GM10266 (cell line): ENCODE data around the gene ZNF506.
"Not testable (repeated sequence)": the region's sequence is repeated elsewhere in the genome, so short reads cannot be mapped to it uniquely, and the experiment has no call there.

Experiments
- DNase-seq: peaks from one replicate; pipeline ENCODE4 v3.0.0; 2012; ENCODE audit errors: extremely low spot score
- TF ChIP-seq, protein P1 (sequence below): IDR thresholded peaks from 2 replicates; pipeline ENCODE4 v1.5.1; 2012; ENCODE audit warnings: mild to moderate bottlenecking, low read depth; ENCODE audit not compliant: control insufficient read depth, insufficient read depth; ENCODE audit errors: missing control alignments

Gene ZNF506

GRCh38 chr19:19774354-19775033, 47.1 kb downstream of the ZNF506 start:
- TF ChIP-seq, protein P1, sequence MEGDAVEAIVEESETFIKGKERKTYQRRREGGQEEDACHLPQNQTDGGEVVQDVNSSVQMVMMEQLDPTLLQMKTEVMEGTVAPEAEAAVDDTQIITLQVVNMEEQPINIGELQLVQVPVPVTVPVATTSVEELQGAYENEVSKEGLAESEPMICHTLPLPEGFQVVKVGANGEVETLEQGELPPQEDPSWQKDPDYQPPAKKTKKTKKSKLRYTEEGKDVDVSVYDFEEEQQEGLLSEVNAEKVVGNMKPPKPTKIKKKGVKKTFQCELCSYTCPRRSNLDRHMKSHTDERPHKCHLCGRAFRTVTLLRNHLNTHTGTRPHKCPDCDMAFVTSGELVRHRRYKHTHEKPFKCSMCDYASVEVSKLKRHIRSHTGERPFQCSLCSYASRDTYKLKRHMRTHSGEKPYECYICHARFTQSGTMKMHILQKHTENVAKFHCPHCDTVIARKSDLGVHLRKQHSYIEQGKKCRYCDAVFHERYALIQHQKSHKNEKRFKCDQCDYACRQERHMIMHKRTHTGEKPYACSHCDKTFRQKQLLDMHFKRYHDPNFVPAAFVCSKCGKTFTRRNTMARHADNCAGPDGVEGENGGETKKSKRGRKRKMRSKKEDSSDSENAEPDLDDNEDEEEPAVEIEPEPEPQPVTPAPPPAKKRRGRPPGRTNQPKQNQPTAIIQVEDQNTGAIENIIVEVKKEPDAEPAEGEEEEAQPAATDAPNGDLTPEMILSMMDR = no peak
- no peak for DNase-seq

- DNase-seq = not testable (repeated sequence)
These were observed 49.6 kb downstream of the ZNF506 start for GRCh38 chr19:19771963-19772362.

DNA sequence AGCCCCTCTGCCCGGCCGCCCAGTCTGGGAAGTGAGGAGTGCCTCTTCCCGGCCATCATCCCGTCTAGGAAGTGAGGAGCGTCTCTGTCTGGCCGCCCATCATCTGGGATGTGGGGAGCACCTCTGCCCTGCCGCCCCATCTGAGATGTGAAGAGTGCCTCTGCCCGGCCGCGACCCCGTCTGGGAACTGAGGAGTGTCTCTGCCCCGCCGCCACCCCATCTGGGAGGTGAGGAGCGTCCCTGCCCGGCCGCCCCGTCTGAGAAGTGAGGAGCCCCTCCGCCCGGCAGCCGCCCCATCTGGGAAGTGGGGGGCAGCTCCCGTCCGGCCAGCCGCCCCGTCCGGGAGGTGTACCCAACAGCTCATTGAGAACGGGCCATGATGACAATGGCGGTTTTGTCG, 51.6 kb downstream of the ZNF506 start:
- not testable (repeated sequence) for DNase-seq

- DNase-seq = no peak
- TF ChIP-seq, protein P1 = no peak
These were observed 63.4 kb downstream of the ZNF506 start for GRCh38 chr19:19758164-19758563.

DNA sequence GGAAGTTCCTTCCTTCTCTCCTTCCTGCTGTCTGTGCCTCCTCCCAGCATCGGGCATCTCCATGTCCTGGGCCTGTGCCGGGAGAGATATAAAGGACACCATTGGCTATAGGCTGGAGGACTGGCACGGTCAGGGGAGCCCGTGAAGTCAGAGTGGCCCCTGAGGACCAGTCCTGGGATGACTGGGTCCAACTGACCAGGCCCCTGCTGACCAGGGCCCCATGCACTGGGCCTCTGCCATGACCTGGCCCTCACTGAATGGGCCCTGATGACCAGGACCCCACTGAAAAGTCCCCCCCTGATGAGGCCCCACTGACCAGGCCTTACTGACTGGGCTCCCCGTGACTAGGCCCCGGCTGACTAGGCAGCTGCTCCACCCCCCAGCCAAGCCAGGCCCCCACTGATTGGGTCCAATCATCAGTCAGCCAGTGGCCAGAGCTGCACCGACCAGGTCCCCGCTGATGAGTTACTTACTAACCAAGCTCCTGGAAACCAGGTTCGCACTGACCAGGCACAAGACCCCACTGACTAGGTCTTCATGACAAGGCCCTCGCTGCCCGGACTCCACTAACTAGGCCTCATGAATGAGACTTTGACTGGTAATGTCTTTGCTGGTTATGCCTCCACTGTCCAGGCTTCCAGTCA, 68.7 kb downstream of the ZNF506 start:
- TF ChIP-seq, protein P1 = no peak
- DNase-seq = no peak

DNA sequence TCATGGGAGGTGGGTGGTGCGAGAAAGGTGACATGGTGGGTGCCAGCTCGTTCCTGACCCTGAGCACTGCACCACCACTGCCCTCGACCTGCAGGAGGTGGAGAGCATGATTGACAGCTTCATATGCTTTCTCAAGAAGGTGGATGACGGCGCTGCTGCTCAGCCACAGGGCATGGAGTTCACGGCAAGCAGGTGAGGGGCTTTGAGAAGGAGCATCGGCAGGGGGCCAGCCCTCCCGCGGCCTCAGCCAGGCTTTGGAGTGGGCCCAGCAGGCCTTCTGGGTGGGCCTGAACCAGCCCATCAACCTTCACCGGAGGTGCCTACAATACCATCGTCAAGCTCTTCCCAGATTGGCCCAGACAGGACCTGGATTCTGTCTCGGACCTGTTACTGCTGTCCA, 69.7 kb downstream of the ZNF506 start:
- no peak for DNase-seq
- TF ChIP-seq, protein P1 = no peak

- no peak for DNase-seq
- TF ChIP-seq, protein P1 = no peak
These were observed 70.4 kb downstream of the ZNF506 start for GRCh38 chr19:19750842-19751790.
